GM12874 (cell line): ENCODE measurements around the gene KHDRBS1.

Experiments used
- TF ChIP-seq, protein P1 (sequence below): IDR thresholded peaks from 2 replicates; pipeline ENCODE4 v1.5.1; 2011; ENCODE audit warnings: low read depth, mild to moderate bottlenecking, control low read depth, low read length, moderate library complexity; ENCODE audit not compliant: insufficient read depth

Gene KHDRBS1, protein sequence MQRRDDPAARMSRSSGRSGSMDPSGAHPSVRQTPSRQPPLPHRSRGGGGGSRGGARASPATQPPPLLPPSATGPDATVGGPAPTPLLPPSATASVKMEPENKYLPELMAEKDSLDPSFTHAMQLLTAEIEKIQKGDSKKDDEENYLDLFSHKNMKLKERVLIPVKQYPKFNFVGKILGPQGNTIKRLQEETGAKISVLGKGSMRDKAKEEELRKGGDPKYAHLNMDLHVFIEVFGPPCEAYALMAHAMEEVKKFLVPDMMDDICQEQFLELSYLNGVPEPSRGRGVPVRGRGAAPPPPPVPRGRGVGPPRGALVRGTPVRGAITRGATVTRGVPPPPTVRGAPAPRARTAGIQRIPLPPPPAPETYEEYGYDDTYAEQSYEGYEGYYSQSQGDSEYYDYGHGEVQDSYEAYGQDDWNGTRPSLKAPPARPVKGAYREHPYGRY

GRCh38 chr1:32013386-32014198 is at the start of gene KHDRBS1:
Gene KHDRBS1 (plus strand): TSS chr1:32013868. CDS start chr1:32013996, 128 bp downstream.
- TF ChIP-seq, protein P1, sequence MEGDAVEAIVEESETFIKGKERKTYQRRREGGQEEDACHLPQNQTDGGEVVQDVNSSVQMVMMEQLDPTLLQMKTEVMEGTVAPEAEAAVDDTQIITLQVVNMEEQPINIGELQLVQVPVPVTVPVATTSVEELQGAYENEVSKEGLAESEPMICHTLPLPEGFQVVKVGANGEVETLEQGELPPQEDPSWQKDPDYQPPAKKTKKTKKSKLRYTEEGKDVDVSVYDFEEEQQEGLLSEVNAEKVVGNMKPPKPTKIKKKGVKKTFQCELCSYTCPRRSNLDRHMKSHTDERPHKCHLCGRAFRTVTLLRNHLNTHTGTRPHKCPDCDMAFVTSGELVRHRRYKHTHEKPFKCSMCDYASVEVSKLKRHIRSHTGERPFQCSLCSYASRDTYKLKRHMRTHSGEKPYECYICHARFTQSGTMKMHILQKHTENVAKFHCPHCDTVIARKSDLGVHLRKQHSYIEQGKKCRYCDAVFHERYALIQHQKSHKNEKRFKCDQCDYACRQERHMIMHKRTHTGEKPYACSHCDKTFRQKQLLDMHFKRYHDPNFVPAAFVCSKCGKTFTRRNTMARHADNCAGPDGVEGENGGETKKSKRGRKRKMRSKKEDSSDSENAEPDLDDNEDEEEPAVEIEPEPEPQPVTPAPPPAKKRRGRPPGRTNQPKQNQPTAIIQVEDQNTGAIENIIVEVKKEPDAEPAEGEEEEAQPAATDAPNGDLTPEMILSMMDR = no peak

GRCh38 chr1:31970873-31971272 is 42.8 kb upstream of the KHDRBS1 start:
- TF ChIP-seq, protein P1 = no peak

DNA sequence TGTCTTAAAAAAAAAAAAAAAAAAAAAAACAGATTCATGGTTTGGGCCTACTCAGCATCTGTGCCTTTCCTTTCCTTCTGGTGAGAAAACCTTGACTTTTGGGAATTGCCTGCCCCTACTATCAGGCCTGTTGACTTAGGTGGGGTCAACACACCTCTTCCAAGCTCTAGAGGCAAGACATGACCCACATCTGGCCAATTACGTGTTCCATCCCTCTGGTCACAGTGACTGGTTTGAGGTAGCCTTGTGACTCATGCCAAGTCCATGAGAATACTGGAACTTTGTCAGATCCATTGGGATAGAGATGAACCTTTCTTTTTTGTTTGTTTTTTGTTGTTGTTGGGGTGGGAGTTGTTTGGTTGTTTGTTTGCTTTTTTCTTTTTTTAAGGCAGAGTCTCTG is 37.3 kb upstream of the KHDRBS1 start:
- TF ChIP-seq, protein P1 = no peak

DNA sequence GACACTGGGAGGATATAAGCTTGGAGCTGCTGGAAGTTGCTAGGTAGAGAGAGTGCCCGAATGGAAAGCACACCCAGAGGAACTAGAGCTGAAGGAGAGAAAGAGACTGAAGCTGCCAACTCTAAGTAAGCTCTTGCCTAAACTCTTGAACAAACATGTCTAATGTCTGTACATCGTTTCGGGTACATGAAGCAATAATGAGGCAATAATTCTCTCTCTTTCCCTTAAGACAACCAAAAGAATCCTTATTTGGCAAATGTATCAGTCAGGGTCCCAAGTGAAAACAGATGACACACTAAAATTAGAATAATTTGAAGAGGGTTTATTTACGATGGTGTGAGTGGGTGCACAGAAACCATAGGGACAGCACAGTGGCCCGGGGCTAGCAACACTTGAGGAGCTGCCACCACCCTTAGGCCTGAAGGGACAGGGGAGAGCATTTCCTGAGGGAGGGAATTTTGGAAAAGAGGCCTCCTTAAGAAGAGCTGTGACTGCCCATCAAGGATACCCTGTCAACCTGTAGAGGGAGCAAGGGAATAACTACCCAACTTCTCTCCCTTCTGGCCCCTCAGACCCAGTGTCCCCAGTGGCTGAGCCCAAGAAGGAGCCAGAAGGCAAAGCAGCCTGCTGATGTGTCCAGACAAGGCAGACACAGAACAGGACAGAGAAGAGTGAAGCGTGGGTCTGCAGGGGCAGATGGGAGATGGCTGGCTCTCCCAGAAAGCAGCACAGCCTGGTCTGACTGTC is 36.1 kb upstream of the KHDRBS1 start:
- TF ChIP-seq, protein P1 = peak; percentile 36

DNA sequence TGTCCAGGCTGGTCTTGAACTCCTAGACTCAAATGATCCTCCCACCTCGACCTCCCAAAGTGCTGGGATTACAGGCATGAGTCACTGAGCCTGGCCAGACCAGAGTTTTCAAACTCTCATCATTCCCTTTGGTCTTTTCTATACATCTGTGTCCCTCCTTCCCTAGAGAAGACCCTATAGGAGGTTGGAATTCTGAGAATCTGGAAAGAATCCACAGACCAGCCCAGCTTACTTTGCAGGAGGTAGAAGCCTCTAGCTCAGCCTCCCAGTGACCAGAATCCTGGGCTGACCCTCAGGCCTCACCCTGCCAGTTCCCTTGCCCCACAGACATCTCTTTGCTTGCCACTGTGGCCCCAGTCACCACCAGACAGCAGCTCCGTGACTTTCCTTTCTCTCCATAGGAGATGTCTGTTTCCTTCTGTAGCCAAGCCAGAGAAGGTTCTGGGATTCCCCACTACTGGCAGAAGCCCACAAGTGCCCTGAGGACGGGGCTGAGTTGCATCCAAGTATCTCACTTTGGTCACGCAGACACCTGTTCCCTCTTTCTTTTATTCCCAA is 34.7 kb upstream of the KHDRBS1 start:
- TF ChIP-seq, protein P1 = no peak

- TF ChIP-seq, protein P1 = no peak
These were observed 32.7 kb upstream of the KHDRBS1 start for GRCh38 chr1:31980835-31981455.
